K562 (cell line): ENCODE measurements around the gene CAMK2A. TPM values are rescaled to one million over a fixed set of nuclear protein-coding genes. Genes with fewer than 3 reads are reported as not detected.

Experiments used
- ATAC-seq: fragments of 200-7000 bp; cut with Tn5 transposase; 3 replicates; pipeline ENCODE4 v1.9.1; 2020; ENCODE audit warnings: moderate library complexity
- BruUV-seq: library from RNA; stranded (reverse); fragments of 400-500 nt; replicated peaks from 2 replicates; lab custom pipeline; 2021; lab: Mats Ljungman, UMichigan
- CTCF ChIA-PET: fragments of 300-600 bp; formaldehyde crosslinking; extraction: SDS; loops from one replicate; lab custom pipeline; 2021; ENCODE audit warnings: low intra/inter-chr PET ratio; lab: Yijun Ruan, JAX
- POLR2A ChIA-PET: fragments of 300-600, 350-650 bp; sonication (Branson Sonifier 250); formaldehyde crosslinking; extraction: SDS; loops from one replicate; lab custom pipeline; 2021; ENCODE audit warnings: antibody characterized with exemption, inconsistent platforms; lab: Yijun Ruan, JAX
- DNase-seq, 4 experiments: peaks; one replicate each; pipeline versions ENCODE4 v3.0.0 to v3.0.0-alpha.2; 2011 to 2018; ENCODE audit warnings: low spot score in 3 of 4, mixed read lengths in 3 of 4; ENCODE audit errors: extremely low read depth in 1 of 4
- FAIRE-seq: peaks from 2 replicates; lab custom pipeline; 2011; peaks lifted over from hg19 to GRCh38; lab: Jason Lieb, UNC
- H2AFZ ChIP-seq: 2 replicates; pipeline ENCODE4 v1.6.0; 2011; ENCODE audit warnings: low read depth, low read length, control low read depth, inconsistent platforms
- H3K27ac ChIP-seq: fragments of 200-600 bp; 3 replicates; pipeline ENCODE4 v1.8.0; 2011; ENCODE audit warnings: low read depth, mild to moderate bottlenecking, control low read depth, inconsistent platforms, low read length, moderate library complexity, mixed read lengths; ENCODE audit errors: extremely low read depth
- H3K27me3 ChIP-seq, 2 experiments: fragments of 300-600 bp in 1 of 2; 2 replicates in 1 of 2; 3 replicates in 1 of 2; pipeline versions ENCODE4 v1.6.0 to v1.8.0; 2011; ENCODE audit warnings: inconsistent platforms in 2 of 2, low read length in 2 of 2, mild to moderate bottlenecking in 1 of 2, mixed read lengths in 1 of 2, moderate library complexity in 1 of 2; ENCODE audit not compliant: control insufficient read depth in 2 of 2, insufficient read depth in 2 of 2
- H3K36me3 ChIP-seq: fragments of 300-600 bp; 3 replicates; pipeline ENCODE4 v1.8.0; 2011; ENCODE audit warnings: mild to moderate bottlenecking, low read length, inconsistent platforms; ENCODE audit not compliant: control insufficient read depth, insufficient read depth
- H3K4me1 ChIP-seq, 2 experiments: fragments of 200-600 bp in 1 of 2; replicated peaks in 1 of 2; 2 replicates in 1 of 2; 3 replicates in 1 of 2; pipeline versions ENCODE4 v1.5.1 to v1.8.0; 2011; ENCODE audit warnings: inconsistent platforms in 2 of 2, low read length in 2 of 2, mild to moderate bottlenecking in 1 of 2, mixed read lengths in 1 of 2, moderate library complexity in 1 of 2; ENCODE audit not compliant: control insufficient read depth in 2 of 2, insufficient read depth in 2 of 2
- H3K4me2 ChIP-seq: 2 replicates; pipeline ENCODE4 v1.6.1; 2011; ENCODE audit warnings: low read length, control low read depth, inconsistent platforms, mixed read lengths; ENCODE audit not compliant: insufficient read depth
- H3K4me3 ChIP-seq: fragments of 200-600 bp; sonication (generic), shearing (Covaris generic); 2 replicates; pipeline ENCODE4 v1.5.1; 2016; ENCODE audit warnings: control low read depth, inconsistent platforms
- H3K79me2 ChIP-seq: fragments of 200-600 bp; 3 replicates; pipeline ENCODE4 v1.8.0; 2011; ENCODE audit warnings: low read length, inconsistent platforms; ENCODE audit not compliant: control insufficient read depth, insufficient read depth
- H3K9ac ChIP-seq, 2 experiments: 2 replicates each; pipeline versions ENCODE4 v1.6.0 to v1.6.1; 2011; ENCODE audit warnings: low read depth in 2 of 2, low read length in 2 of 2, control low read depth in 1 of 2, inconsistent platforms in 1 of 2, mild to moderate bottlenecking in 1 of 2, mixed read lengths in 1 of 2; ENCODE audit not compliant: insufficient read depth in 1 of 2
- H3K9me1 ChIP-seq: one replicate; pipeline ENCODE4 v1.6.0; 2011; ENCODE audit warnings: inconsistent platforms, mild to moderate bottlenecking, low read length, moderate library complexity; ENCODE audit not compliant: control insufficient read depth, insufficient read depth
- H3K9me3 ChIP-seq: replicated peaks from 2 replicates; pipeline ENCODE4 v1.5.1; 2011; ENCODE audit warnings: low read depth, low read length, inconsistent platforms; ENCODE audit not compliant: control insufficient read depth, insufficient read depth
- H4K20me1 ChIP-seq: replicated peaks from 2 replicates; pipeline ENCODE4 v1.6.1; 2011; ENCODE audit warnings: low read length, inconsistent platforms, mixed read lengths; ENCODE audit not compliant: control insufficient read depth, insufficient read depth
- NR2F6 ChIP-seq: fragments of 450-650 bp; formaldehyde crosslinking; IDR thresholded peaks from 2 replicates; pipeline ENCODE4 v1.4.0; 2020; ENCODE audit warnings: mild to moderate bottlenecking
- PHF20 ChIP-seq: fragments of 450-650 bp; IDR thresholded peaks from 2 replicates; pipeline ENCODE4 v1.6.1; 2018; ENCODE audit not compliant: partially characterized antibody
- POLR2A ChIP-seq: fragments of 450-650 bp; conservative IDR thresholded peaks from 2 replicates; pipeline ENCODE4 v1.6.1; 2016
- POLR2H ChIP-seq: IDR thresholded peaks from 2 replicates; pipeline ENCODE4 v1.6.1; 2016; ENCODE audit warnings: missing genetic modification characterization, low read depth, mild to moderate bottlenecking, control low read depth, missing compliant biosample characterization, moderate library complexity
- POLR3A ChIP-seq: IDR thresholded peaks from 2 replicates; pipeline ENCODE4 v1.6.1; 2011; ENCODE audit warnings: borderline replicate concordance, mild to moderate bottlenecking, moderate library complexity; ENCODE audit not compliant: insufficient read length, insufficient read depth; ENCODE audit errors: extremely low read depth
- ZKSCAN3 ChIP-seq: fragments of 250-450 bp; sonication (Bioruptor Pico); IDR thresholded peaks from 2 replicates; pipeline ENCODE4 v1.4.0; 2020
- ZNF280B ChIP-seq: fragments of 250-450 bp; sonication (Bioruptor Pico); IDR thresholded peaks from 2 replicates; pipeline ENCODE4 v1.5.1; 2021; ENCODE audit warnings: mild to moderate bottlenecking
- WGBS: fragments of 100-300 bp; shearing (Covaris generic); methylation state at CpG from one replicate; pipeline ENCODE4 v1.1.6; 2016; ENCODE audit warnings: low coverage, mixed read lengths; ENCODE audit not compliant: insufficient coverage; ENCODE audit errors: missing lambda C conversion rate; 5-methylcytosine and 5-hydroxymethylcytosine counted together
- in situ Hi-C: fragments of 300-500 bp; cut with MboI; formaldehyde crosslinking; loops from 4 replicates; pipeline ENCODE4 v1.15.0; 2018; ENCODE audit warnings: inconsistent platforms, mixed read lengths
- intact Hi-C: fragments of 100-400 bp; cut with micrococcal nuclease; formaldehyde crosslinking; loops from 2 replicates; pipeline ENCODE4 v1.14.2; 2022
- polyA plus RNA-seq, 8 experiments: library from polyadenylated mRNA; depleted of rRNA in 4 of 8; stranded (reverse) in 5 of 8; unstranded in 3 of 8; fragments of >200 nt; fragmentation: Nextera tagmentation in 2 of 8; fragmentation: Illumina TruSeq in 1 of 8; extraction: Ambion mirVana in 2 of 8; extraction: Trizol in 1 of 8; gene quantifications; 2 replicates each; pipeline versions ENCODE4 v1.2.1 to v1.2.3, GENCODE V29; 2011 to 2014; ENCODE audit warnings: inconsistent platforms in 1 of 8, missing spikeins in 1 of 8
- total RNA-seq, 7 experiments: library from RNA; depleted of rRNA in 6 of 7; stranded (reverse); fragments of >200 nt in 6 of 7; fragmentation: Illumina TruSeq in 2 of 7; extraction: Trizol in 2 of 7; gene quantifications; 2 replicates each; pipeline versions ENCODE4 v1.2.1 to v1.2.3, GENCODE V29; 2011 to 2021; ENCODE audit warnings: low replicate concordance in 1 of 7

The CAMK2A gene
- total and polyA plus RNA-seq, 9 of the 15 experiments (the other 6 are each of a cell fraction or from before 2014, with no cell fraction given), result 0.01 to 0.18 (median 0.04) TPM; not detected in 6

- H3K9me1 ChIP-seq, result no peaks in the 10 kb centered on the region
These were observed 32.2 kb upstream of the CAMK2A start for GRCh38 chr5:150321784-150322183.

More at GRCh38 chr5:150321784-150322183, 32.2 kb upstream of the CAMK2A start:
- no peaks in the 10 kb centered on the region; the same call in 1 of the 2 replicates for H3K9me3 ChIP-seq
- in situ Hi-C loops (no loop called here), intact Hi-C loops (no loop called here)
- no peak for FAIRE-seq
- H3K27me3 ChIP-seq, result peaks cover 2 to 27% of the 10 kb centered on the region in 2 experiments; a peak in 3 of 5 replicates
- no peak overlapping the region for H3K27ac ChIP-seq
- POLR2A ChIA-PET, result no interaction called here
- peaks cover 2% of the 10 kb centered on the region; the same call in 1 of the 2 replicates for H4K20me1 ChIP-seq
- peaks cover 0 to 4% of the 10 kb centered on the region in 2 experiments; a peak in 2 of 5 replicates for H3K4me1 ChIP-seq
- 0% methylated on average over 1 of the region's 1 CpG for WGBS
- H3K79me2 ChIP-seq, result no peaks in the 10 kb centered on the region
- H3K4me2 ChIP-seq, result no peak overlapping the region
- TF ChIP-seq ZNF280B (CRISPR knock-in tag) (no peak), POLR2A (no peak), POLR3A (no peak), POLR2H (tag) (no peak), PHF20 (no peak), NR2F6 (CRISPR knock-in tag) (no peak), ZKSCAN3 (CRISPR knock-in tag) (no peak)
- TF ChIP-seq, all 486 proteins: peak for 0
- Histone ChIP-seq H3K9ac (no peak overlapping the region), H3K4me3 (no peak overlapping the region), H3K36me3 (no peaks in the 10 kb centered on the region), H2AFZ (no peak overlapping the region)
- ATAC-seq (no peak), DNase-seq (no peak)
- no TSS peak for BruUV-seq
- CTCF ChIA-PET, result no interaction called here
